Measurements from ENCODE around the gene IMMP2L.
A peak's percentile ranks its signal among the peaks of the same experiment; 100 is the strongest.

The IMMP2L gene

DNA sequence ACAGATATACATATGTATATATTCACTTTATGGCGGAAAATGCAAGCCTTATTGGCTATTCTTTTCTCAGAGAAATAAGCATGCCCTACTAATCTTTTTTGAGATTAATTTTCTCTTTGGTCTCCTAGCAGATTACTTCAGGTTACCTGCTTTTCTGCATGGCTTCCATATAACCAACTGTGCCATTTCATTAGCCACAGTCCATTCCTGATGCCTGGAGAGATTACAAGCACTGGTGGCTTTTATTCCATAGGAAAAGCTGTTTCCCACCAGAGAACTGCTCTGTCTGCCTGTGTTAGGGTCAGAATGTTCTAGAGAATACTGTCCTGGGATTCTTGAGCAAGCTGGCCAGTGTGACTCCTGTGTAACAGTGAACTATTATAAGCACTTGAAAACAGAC lies 411.6 kb downstream of the IMMP2L start:
- DNase-seq (ENCODE audit: low spot score) = no peak

DNA sequence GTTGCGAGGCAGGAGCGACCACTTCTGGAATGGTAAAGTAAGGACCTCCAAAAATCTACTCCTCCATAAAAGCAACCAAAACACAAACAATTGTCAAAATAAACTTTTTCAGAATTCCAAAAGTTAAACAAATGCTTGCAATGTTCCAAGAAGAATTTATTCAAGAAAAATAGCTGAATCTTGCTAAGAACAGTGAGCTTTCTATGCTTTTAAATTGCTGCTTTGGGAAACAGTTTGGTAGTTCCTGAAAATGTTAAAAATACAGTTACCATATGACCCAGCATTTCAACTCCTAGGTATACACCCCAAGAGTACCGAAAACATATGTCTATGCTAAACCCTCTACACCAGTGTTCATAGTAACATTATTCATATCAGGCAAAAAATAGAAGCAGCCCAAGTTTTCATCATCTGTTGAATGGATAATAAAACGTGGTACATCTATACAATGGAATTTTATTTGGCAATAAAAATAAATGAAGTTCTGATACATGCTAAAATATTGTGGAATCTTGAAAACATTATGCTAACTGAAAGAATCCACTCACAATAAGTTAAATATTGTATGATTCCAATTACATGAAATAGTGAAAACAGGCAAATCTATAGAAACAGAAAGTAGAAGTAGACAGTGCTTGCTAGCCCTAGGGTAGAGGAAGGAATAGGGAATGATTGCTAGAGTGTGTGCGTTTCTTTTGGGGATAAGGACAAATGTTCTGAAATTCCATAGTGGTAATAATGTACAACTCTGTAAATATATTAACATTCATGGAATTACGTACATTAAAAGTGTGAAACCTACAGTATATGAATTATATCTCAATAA lies 414.4 kb downstream of the IMMP2L start:
- no peak for DNase-seq (ENCODE audit: low spot score)

DNA sequence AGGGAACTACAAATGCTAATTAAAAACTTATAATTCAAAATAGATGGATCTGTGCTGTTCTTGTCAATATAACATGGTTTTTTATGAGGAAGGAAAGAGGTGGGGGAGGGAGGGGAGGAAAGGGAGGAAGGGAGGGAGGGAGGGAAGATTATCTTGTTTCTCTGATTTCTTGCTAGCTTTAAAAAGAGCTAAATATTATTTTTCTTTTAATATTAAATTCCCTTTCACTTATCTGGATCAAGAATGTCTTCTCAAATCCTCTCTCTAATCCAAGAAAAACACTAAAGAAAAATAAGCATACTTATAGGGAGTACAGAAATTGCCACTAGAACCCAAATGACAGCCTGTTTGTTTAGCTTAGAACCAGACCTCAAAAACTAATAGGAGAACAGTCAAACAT lies 416.2 kb downstream of the IMMP2L start:
- no peak for DNase-seq (ENCODE audit: low spot score)

DNA sequence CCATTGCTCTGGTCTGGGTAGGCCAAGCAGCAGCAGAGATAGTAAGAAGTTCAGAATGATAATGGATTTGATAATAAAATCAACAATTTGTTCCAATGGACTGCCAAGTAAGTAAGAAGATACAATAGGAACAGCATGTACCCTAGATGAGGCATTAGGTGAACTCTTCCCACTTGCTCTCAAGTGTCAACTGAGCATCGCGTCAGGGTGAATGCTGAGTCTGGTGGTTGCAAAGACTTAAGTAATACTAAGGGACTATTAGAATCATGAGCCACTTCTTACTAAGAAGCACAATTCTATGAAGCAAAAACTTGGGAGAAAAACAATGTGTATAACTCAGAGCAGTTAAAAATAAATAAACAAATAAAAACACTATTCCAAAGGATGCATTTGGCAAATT lies 416.8 kb downstream of the IMMP2L start:
- DNase-seq (ENCODE audit: low spot score) = no peak

DNA sequence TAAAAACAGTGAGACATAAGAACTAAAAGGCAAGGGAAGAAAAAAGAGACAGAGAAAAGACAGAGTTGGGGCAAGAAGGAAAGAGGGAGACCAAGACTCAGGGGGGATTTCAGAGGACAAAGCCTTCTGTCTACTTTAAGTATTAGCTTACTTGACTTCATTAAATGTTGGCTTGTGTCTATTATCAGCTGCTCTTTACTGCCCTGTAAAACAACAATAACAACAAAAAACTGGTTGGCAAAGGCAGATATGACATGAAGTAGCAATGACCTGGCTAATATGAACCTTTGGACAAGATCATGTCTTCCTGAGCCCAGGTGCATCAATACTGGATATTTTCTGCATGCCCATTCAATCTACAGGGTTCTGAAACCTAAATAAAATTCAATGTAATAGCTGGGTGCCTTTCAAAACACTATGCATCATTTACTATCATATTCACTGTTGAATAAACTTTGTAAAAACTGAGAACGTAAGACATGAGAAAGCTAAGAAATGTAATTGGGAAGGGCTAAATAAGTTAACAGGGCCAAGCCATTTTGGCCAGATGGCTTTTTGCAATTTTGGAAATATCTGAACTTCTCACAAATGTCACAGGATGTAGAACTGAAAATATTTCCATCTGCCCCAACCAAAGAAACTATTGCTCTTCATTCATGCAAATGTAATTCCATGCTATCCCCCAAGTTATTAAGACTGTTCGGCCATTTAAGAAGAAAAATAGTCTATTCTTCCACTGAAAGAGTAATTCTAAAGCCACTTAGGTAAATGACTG lies 422.0 kb downstream of the IMMP2L start:
- no peak for DNase-seq (ENCODE audit: low spot score)

DNA sequence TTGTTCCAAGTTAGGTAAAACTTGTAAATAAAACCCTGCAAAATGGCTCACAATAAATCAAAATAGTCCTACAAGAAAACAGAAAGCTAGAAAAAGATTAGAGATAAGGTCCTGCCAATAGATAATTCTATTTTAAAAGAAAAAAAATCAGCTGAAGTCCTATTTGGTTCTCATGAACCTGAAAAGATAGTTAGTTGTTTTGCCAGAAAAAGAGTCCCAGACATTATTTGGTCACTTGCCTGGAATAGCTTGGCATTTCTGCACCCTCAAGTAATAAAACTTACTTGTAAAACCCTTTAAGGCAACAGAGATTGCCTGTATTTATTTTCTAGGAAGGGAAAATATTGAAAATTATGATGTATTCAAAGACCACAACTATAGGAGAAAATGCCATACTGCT lies 423.7 kb downstream of the IMMP2L start:
- DNase-seq (ENCODE audit: low spot score) = no peak

DNA sequence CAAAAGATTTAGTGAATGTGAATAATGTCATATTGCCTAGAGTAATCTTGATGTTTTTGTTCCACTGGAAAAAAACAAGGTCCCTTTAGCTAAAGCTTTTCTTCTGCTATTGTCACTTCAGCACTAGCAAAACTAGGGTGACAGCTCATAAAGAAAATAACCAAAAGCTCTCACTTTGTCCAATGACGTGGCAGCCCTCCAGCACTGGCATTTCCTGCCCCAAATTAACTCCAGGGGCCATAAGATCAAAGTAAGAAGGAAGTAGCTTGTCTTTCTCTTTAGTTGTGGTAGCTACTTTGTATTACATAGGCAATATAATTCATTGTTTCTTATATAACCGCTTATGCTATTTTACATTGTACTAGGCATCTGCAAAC lies 424.1 kb downstream of the IMMP2L start:
- DNase-seq (ENCODE audit: low spot score) = peak; percentile 4

DNA sequence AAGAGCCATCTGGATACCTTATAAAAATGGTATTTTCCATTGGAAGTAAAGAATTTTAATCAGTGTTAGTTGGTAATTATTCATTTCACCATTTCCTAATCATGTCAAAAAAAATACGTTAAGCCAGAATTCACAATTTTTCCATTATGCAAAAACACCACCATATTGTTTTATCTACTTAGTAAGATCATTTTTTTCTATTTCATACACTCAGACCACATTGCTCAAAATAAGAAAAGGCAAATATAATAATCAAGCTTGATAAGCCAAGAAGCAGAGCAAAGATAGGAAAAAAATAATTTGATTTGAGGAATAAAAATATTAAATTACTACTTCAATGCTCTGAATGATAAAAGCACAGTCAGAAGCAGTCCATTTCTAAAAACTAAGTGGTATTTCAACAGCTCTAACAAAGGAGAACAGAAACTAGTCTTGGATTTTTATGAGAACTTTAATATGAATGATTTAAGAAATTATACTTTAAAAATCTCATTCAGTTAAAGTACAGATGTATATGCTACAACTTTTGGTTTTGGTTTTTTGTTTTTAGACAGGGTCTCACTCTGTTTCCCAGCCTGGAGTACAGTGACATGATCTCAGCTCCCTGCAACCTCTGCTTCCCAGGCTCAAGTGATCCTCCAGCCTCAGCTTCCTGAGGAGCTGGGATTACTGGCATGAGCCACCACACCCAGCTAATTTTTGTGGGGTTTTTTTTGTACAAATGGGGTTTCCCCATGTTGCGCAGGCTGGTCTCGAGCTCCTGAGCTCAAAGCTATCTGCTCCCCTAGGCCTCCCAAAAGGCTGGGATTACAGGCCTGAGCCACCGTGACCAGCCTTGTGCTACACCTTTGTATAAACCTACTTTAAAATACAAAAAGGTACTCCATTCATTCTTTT lies 424.7 kb downstream of the IMMP2L start:
- DNase-seq (ENCODE audit: low spot score) = no peak

DNA sequence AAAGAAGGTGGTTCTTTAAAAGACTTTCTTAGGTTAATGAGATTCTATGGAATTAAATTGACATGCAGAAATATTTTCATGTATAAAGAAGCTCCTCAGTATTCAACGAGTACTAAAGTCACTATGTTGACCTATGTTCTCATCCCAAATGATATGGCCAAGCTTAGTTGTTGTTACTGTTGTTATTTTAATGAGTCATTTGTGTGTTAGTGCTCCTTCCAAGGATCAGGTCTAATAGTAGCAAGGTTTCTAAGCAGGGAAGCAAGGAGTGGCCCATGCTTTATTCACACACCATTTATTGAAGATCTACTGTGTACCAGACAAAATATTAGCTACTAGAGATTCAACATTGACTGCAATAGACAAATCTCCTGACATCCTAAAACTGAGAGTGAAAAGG lies 429.5 kb downstream of the IMMP2L start:
- DNase-seq (ENCODE audit: low spot score) = no peak

DNA sequence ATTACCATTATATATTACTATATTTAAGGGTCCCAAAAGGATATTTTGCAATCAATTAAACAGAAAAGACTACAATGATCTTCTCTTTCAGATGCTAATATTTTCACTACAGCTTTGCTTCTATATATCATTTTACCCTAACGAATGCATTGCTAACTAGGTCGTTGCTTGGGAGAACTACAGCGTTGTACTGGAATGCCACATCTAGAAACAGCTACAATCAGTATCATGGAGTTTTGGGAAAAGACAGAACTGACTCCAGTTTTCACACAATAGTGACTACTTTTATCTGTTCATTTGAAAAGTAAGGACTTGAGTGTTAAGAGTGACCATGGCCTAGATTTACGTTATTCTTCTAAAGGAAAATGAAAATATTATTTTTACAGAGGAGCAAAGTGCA lies 432.9 kb downstream of the IMMP2L start:
- DNase-seq (ENCODE audit: low spot score) = no peak

DNA sequence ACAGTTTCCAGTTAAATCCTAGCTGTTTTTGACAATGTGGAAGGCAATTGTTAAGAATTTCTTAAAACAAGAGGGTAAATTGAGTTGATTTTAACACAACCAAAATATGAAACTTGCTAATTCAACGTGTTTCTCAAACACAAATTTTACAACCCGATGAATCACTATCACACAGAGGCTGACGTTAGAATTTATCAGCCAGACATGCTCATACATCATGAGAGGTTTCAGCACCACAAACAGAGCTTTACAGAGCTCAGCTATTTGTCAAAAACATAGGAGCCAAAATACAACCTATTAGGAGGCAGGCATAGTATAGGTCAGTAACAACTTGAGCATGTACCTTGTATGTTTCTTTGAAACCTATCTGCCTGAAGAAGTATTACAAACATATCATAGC lies 435.3 kb downstream of the IMMP2L start:
- peak; percentile 14 for DNase-seq (ENCODE audit: low spot score)

DNA sequence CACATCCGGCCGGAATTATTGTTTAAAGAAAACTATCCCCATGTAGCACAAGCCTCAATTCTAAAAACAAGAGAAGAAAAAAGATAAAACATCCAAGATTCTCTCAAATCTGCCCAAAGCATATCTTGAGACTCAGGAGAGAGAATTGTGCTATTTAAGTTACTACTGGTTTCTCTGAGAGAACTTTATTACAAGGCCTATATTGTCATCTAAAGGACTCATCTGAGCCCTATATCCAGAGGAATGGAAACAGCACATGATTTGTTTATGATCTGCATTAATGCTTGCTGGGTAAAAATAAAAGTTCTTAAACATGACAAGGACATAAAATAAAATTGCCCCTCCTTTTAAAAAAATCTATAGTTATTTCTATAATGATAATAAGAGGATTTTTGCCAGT lies 446.3 kb downstream of the IMMP2L start:
- no peak for DNase-seq (ENCODE audit: low spot score)

DNA sequence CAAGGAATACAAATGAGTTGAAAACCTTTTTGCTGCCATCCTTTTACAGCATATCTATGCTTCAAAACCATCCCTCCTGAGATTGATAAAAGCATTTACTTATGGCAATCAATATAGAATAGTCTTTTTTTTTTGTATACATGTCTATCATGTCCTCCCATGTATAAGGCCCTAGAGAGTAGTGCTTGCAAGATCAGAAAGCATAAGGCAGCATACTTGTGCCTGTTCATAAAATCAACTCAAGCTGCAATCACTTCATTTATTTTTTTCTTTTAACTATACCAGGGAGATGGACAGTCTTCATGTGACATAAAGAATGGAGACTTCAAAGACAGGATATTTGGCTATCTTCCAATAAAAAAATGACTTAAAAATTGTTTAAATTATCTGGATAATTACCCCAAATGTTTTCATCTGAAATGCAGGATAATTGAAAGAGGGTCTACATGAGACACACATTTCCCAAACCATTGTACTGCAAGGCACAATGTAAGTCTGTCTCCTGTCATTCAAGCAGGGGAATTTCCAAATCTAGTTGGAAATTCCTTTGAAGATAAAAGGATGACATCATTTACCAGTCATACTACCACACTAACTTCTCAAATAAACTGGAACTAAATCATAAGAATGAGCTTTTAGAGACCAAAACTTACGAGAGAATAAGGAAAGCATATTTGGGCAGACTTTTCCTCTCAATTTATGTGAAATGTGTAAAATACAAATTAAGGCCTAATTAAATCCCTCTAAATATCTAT lies 448.9 kb downstream of the IMMP2L start:
- DNase-seq (ENCODE audit: low spot score) = no peak

DNA sequence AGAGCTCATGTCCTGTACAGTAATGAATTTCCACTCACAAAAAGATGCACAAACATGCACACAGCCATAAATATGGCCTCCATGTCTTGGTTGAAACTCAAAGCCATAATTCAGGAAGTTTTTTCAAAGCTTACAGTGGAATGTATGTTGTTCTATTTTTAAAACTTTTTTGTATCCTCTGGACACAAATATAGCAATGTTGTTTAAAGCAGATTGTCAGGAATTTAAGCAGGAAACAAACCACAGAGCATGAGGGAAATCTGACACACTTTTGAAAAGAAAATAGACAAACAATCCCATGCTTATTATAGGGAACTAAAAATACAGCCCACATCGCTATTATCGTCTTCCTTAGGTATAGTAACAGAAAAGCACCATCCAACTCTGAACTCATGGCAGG lies 449.9 kb downstream of the IMMP2L start:
- no peak for DNase-seq (ENCODE audit: low spot score)

DNA sequence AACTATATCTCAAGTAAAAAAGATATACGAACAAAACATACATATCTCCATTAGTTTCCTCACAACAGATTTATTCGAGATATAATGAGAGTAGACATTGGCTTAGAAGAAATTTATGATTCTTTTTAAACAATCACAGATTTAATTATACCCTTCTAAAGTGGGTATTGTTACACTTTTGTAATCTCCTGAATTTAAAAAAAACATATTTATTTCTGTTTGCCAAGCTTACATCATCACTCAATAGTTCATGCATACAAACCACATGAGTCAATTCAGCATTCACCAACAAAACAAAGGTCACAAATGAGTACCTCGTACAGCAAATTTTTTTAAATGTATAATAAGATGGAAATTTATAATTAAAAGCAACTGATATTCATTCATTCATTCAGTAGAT lies 453.8 kb downstream of the IMMP2L start:
- no peak for DNase-seq (ENCODE audit: low spot score)

DNA sequence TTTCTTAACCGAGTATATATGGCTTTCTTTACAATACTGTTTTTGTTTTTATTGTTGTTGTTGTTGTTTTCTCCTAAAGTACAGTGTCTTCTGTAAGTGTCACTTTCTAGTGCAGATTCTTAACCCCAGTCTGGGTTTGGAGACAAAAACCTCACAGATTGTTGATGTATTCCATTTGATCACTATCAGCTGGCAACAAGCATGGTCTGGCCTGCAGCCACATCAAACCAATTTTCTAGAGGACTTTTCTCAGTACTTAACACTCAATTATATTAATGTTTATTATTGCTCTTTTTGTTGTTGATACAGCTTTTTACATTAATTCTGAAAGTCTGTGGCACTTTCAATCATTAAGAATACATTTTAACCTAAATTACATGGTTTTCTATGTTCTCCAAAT lies 454.3 kb downstream of the IMMP2L start:
- no peak for DNase-seq (ENCODE audit: low spot score)

DNA sequence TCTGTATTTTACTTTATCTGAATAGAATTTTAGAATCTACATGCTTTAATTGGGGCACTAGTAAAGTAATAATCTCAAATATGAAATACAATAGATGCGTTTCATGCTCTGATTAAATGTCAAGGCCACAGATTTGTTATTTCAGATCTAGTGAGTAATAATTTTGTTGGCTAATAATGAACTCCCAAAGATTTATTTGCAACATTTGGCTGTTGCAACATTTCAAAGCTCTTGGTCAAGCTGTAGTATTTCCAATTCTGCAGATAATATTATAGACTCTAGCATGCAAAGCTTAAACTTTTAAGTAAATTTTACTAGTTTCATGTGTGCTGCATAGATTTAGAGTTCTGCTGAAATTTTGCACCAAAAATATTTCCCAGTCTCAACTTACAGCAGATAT lies 454.7 kb downstream of the IMMP2L start:
- DNase-seq (ENCODE audit: low spot score) = no peak

DNA sequence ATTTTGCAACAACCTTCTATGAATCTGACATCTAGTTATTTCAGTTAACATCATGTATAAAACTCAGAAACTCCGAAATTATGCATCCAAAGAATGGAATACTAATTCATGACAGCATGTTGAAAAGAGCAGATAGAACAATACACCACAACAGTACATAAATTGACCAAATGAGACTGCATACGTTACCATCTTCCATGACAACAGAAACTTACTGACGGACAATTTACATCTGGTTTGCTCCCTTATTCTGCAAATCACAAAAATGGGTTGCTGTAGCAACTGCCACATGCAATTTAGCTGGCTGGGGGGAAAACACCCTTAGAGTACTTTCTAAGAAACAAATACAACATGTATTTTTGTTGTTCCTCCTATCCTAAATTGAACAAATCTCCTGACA lies 457.0 kb downstream of the IMMP2L start:
- no peak for DNase-seq (ENCODE audit: low spot score)

DNA sequence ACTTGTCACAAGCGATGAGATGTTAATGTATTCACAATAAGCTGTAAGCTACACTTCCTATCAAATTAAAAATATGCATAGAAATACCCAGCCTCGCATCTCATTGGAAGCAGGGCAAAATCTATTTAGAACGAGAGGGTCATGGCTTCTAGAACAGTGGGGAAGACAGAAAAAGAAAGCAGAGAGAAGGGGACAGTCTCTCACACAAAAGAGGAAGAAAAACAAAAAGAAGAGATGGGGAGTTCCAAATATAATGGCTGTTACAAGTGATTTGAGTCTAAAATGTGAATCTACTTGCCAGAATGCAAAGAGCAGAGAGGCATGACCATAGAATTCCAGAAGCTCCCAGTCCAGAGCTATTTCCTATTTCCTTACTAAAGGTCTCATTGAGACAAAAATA lies 457.6 kb downstream of the IMMP2L start:
- no peak for DNase-seq (ENCODE audit: low spot score)

DNA sequence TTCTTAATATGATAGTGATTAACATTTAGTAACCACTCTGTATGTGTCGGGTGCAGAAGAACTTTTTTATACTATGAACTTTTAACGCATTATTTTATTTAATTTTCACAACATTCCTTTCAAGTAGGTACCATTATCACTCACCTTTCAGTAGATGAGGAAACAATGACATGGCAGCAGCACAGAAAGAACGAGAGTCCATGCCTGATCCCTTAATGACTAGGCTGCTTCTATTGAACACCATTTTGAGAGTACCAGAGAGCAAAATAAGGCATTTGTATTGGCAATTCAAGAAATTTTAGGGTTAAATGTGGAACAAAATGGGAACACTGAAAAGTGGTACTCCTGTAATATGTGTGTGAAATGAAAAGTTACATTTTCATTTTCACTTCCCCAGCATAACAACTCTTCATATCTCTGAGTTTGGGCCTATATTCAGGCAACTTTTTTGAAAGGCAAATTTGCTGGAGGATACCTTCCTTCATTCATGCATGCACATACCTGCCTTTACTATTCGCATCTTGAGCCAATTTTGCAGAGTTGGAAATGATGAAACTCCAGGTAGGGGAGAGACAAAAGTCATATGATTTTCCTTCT lies 458.5 kb downstream of the IMMP2L start:
- no peak for DNase-seq (ENCODE audit: low spot score)

DNA sequence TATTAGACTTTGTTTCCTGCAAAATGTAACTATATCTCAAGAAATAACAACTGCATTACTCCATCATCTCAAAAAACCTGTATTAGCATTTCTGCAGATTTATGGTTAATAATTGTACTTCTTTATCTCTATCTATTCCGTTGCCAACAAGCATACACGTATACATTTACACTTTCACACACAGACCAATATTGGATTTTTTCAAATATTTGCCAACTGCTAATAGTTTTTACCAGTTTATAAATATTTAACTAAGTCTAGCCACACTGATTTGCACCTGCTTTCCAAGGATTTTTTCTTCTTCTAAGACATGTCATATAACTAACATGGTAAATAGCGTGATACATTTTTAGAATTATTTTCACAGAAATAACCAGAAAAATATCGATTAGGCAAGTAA lies 459.2 kb downstream of the IMMP2L start:
- no peak for DNase-seq (ENCODE audit: low spot score)

All from AG08396 (cell line).